Measurements from ENCODE around the gene ASTN1.

The ASTN1 gene

GRCh38 chr1:177043597-177043996 is 120.9 kb downstream of the ASTN1 start:
- no peak for DNase-seq (ENCODE audit: low read depth)

- no peak for DNase-seq (ENCODE audit: low read depth)
Observed at GRCh38 chr1:177035586-177035985, 128.9 kb downstream of the ASTN1 start.

DNA sequence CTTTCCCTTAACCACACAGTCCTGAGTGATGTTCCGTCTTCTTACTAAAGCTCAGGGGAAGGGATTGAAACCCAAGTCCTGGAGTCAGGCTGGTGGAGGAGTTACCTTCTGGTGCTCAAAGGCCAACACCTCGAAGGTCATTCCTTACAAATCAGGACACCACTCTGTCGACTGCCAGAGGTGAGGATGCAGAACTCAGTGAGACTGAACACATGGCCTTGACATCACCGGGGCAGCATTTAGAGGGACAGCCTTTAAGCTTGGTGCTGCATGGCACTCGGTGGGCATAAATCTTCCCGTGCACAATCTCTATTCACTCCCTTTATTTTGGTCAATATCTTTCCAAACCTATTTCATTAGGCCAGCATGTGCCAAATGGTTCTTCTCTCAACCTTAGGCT is 130.9 kb downstream of the ASTN1 start:
- no peak for DNase-seq (ENCODE audit: low read depth)

DNA sequence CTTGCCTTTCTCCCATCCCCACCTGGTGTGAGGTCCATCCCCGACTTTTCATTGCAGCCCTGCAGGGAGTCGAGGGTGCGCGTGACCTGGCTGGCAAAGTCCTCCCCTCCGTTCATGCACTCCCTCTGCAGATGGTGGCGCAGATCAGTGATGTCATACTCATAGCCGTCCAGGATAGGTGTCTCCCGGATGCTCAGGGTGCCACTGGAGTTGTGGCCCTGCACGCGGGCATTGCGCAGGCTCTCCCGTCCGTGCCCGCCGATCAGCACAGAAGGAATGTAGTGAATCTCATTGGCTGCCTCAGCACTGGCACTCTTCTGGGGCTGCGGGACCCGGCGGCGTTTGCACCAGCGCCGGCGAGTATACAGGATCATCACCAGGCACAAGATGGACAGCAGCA is 132.1 kb downstream of the ASTN1 start:
- DNase-seq (ENCODE audit: low read depth): no peak

GRCh38 chr1:177024623-177025022 is 139.9 kb downstream of the ASTN1 start:
- DNase-seq (ENCODE audit: low read depth): no peak

DNA sequence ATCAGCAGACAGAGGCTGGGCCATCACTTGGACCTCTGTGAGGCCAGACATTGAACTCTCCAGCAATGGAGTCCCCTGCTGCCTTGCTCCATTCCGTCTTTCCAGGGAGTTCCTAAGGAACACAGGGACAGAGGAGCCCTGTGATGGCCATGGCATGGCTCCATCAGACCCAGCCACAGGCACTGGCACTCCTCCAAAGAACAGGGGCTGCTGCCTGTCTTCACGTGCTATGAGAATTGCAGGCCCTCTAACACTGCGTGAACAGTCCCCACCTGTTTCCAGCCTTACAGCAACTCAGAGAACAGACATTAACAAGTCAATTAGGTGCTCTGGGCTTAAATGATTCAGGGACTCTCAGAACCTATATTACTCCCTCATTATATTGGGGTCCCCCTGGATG is 140.8 kb downstream of the ASTN1 start:
- DNase-seq (ENCODE audit: low read depth): no peak

GRCh38 chr1:177023249-177023648 is 141.3 kb downstream of the ASTN1 start:
- no peak for DNase-seq (ENCODE audit: low read depth)

DNA sequence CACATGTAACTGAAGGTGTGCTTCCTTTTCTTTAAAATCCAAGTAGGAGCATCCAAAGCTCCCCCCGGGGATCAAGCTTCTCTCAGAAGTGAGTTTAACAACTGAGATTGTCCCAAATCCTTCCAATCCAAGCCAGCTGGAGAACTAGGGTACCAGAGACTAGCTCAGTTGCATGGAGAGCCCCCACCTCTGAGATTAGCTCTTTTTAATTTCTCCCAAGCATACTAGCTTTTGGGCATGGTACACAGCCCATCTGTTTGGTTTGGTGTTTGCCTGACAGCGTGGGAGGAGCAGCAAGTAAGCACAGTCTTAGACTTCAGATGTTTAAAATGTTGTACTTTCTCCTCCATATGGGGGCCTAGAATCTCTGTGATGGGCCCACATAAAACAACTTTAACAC is 142.8 kb downstream of the ASTN1 start:
- no peak for DNase-seq (ENCODE audit: low read depth)

- no peak for DNase-seq (ENCODE audit: low read depth)
Observed at GRCh38 chr1:177020851-177021589, 143.5 kb downstream of the ASTN1 start.

- DNase-seq (ENCODE audit: low read depth): no peak
Observed at GRCh38 chr1:177017287-177017852, 147.1 kb downstream of the ASTN1 start.

DNA sequence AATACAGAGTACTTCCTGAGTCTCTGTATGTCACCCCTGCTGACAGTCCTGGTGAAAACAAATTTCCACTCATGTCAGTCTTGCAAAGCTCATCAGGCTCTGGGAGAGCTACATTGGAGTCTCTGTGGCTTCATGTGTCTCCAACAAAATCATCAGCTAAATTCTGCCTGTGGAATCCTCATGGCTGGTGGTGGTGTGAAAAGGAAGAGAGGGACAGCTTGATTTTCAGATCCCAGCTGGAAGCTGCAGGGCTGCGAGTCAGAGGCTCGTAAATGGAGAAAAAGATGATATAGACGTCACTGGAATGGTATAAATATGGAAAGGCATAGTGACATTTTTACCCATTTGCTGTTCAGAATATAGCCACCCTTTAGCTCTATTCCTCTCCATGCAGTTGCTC is 150.2 kb downstream of the ASTN1 start:
- DNase-seq (ENCODE audit: low read depth): no peak

- DNase-seq (ENCODE audit: low read depth): no peak
Observed at GRCh38 chr1:177012342-177012925, 152.1 kb downstream of the ASTN1 start.

DNA sequence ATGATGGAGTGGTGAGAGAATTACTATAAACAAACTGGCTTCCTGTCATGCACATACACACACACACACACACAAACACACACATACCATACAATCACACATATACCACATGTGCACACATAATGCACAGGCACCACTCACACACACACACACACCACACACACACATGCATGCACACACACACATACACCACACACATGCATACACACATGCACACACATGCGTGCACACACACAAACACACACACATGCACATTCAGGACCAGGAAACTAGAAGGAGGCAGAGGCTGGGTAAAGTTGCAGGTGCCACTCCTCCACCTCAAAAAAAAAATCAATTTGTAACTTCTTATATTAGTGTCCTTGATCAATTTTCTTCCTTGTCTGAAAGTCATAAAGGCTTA is 153.0 kb downstream of the ASTN1 start:
- no peak for DNase-seq (ENCODE audit: low read depth)

GRCh38 chr1:177010211-177010825 is 154.2 kb downstream of the ASTN1 start:
- no peak for DNase-seq (ENCODE audit: low read depth)

GRCh38 chr1:177008653-177009052 is 155.9 kb downstream of the ASTN1 start:
- DNase-seq (ENCODE audit: low read depth): no peak

- DNase-seq (ENCODE audit: low read depth): no peak
Observed at GRCh38 chr1:177007437-177008161, 156.9 kb downstream of the ASTN1 start.

GRCh38 chr1:177002891-177003290 is 161.6 kb downstream of the ASTN1 start:
- DNase-seq (ENCODE audit: low read depth): no peak

GRCh38 chr1:177001556-177001955 is 163.0 kb downstream of the ASTN1 start:
- DNase-seq (ENCODE audit: low read depth): no peak

- DNase-seq (ENCODE audit: low read depth): no peak
Observed at GRCh38 chr1:176998183-176998795, 166.2 kb downstream of the ASTN1 start.

- DNase-seq (ENCODE audit: low read depth): no peak
Observed at GRCh38 chr1:176996456-176997090, 167.9 kb downstream of the ASTN1 start.

DNA sequence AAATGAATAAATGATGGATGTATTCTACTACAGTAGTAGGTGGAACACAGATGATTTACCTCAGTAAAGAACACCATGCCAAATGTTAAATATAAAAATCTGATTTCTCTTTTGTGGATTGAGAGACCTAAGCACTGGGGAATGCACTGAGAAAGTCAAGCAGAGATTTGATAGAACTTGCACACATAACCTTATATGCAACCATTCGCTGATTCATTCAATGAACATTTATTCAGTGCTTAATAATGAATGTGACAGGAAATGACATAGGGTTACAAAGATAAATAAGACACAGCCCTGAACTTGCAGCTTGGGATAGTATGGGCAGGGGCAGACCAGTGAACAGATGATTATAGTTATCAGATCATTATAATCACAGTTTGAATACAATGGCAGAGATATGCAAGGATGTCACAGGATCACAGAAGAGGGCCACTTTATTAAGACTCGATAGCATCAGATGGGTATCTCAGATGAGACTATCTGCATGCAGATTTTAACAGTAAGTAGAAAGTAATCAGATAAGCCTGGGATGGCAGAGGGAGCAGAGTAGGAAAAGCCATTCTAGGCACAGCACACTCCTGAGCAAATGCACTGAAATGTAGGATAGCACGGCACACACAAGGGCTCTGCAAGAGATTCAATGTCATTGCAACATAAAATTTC is 169.4 kb downstream of the ASTN1 start:
- DNase-seq (ENCODE audit: low read depth): no peak

Measured in amniotic epithelial cell (primary cell).